Pons (tissue), 1 donor: Measurements from ENCODE around the gene STK16.
A peak's percentile ranks its signal among the peaks of the same experiment; 100 is the strongest.
"Not testable (repeated sequence)": the region's sequence is repeated elsewhere in the genome, so short reads cannot be mapped to it uniquely, and the experiment has no call there.

Source experiments
- DNase-seq: peaks from one replicate; pipeline ENCODE4 v3.0.0-alpha.2; 2016; ENCODE audit warnings: low spot score

STK16 gene

GRCh38 chr2:219271021-219271420 lies 25.7 kb downstream of the STK16 start:
- DNase-seq: no peak

- DNase-seq: no peak
Observed at GRCh38 chr2:219272356-219272755, 27.1 kb downstream of the STK16 start.

GRCh38 chr2:219272995-219273394 lies 27.7 kb downstream of the STK16 start:
- DNase-seq: no peak

GRCh38 chr2:219273937-219274336 lies 28.7 kb downstream of the STK16 start:
- no peak for DNase-seq

- no peak for DNase-seq
Observed at GRCh38 chr2:219274361-219274921, 29.2 kb downstream of the STK16 start.

- DNase-seq: peak; percentile 84
Observed at GRCh38 chr2:219277703-219278654, 32.7 kb downstream of the STK16 start.

GRCh38 chr2:219278655-219279150 lies 33.4 kb downstream of the STK16 start:
- no peak for DNase-seq

- DNase-seq: peak; percentile 98
Observed at GRCh38 chr2:219279151-219279915, 34.1 kb downstream of the STK16 start, which contains the start of gene DNAJB2. Gene DNAJB2 (plus strand): TSS chr2:219279366. CDS start chr2:219279834, 468 bp downstream.

- DNase-seq: peak; percentile 51
Observed at GRCh38 chr2:219279916-219280516, 34.7 kb downstream of the STK16 start.

GRCh38 chr2:219280651-219281050 lies 35.4 kb downstream of the STK16 start:
- DNase-seq: no peak

GRCh38 chr2:219281588-219281987 lies 36.3 kb downstream of the STK16 start:
- no peak for DNase-seq

GRCh38 chr2:219282375-219282774 lies 37.1 kb downstream of the STK16 start:
- peak; percentile 96 for DNase-seq

- no peak for DNase-seq
Observed at GRCh38 chr2:219282943-219283581, 37.8 kb downstream of the STK16 start.

- no peak for DNase-seq
Observed at GRCh38 chr2:219284501-219285372, 39.5 kb downstream of the STK16 start.

GRCh38 chr2:219285373-219285735 lies 40.1 kb downstream of the STK16 start:
- no peak for DNase-seq

GRCh38 chr2:219285894-219286425 lies 40.7 kb downstream of the STK16 start:
- DNase-seq: peak; percentile 50

- peak; percentile 70 for DNase-seq
Observed at GRCh38 chr2:219286436-219287115, 41.3 kb downstream of the STK16 start.

GRCh38 chr2:219287116-219287440 lies 41.8 kb downstream of the STK16 start:
- DNase-seq: not testable (repeated sequence)

GRCh38 chr2:219287580-219288265 lies 42.4 kb downstream of the STK16 start:
- no peak for DNase-seq
